Stimulated activated CD4-positive, alpha-beta T cell treated with anti-CD3 and anti-CD28 coated beads, Interleukin-2, amount 100 ng/mL, for 48 hours (primary cell): ENCODE results near the gene CALY.
A peak's percentile ranks its signal among the peaks of the same experiment; 100 is the strongest.

Experiments
- DNase-seq, 2 donors: peaks; one replicate each; pipeline ENCODE4 v3.0.0-alpha.2; 2020

The CALY gene

GRCh38 chr10:133365461-133366129 is 28.9 kb upstream of the CALY start:
- no peak for DNase-seq

GRCh38 chr10:133364645-133365431 is 28.1 kb upstream of the CALY start:
- no peak for DNase-seq

DNA sequence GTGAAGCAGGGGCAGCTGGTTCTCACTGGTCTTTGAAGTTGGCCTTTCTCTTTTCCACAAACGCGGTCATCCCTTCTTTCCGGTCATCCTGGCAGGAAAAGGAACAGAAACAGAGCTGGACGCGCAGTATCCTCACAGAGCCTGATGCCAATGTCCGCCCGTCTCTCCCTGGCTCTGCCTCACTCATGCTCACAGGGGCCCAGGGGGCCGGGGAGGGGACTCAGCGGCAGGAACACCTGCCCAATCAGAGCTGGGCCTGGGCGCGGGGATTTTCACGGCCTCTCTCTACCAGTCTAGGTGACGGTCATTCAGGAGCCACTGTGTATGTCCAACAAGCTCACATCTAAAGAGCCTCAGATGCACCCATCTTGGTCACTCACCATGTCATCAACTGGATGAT is 26.1 kb upstream of the CALY start:
- DNase-seq: no peak

- DNase-seq: no peak
Observed at GRCh38 chr10:133361773-133362441, 25.2 kb upstream of the CALY start.

GRCh38 chr10:133361227-133361626 is 24.5 kb upstream of the CALY start:
- no peak for DNase-seq

DNA sequence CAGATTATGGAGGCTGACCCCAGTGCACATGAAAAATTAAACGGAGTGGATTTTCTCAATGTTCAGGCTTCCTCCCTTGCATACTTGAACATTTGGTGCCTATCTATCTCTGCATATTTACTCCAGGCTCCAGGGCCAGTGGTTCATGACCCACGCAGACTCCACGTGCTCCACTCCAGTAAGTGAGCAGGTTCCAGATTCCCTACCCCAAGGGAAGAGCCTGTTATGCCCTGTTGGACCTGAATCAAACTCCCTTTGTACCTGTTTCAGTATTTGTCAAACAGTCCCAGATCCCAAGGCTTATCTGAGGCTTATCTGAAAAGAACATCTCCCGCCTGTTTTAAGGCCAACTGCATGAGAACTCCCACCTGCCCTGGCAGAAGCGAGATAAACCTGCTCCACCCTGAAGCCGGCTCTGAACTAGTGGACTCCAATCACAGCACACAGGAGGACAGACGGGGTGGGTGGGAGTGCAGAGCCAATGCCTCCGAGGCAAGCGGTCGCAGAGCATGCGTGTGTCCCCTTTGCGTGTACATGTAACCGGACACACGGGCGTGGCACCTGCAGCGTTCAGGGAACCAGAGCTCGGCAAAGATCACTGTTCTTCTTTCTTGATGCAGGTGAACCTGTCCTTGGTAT is 23.4 kb upstream of the CALY start:
- DNase-seq: no peak

DNA sequence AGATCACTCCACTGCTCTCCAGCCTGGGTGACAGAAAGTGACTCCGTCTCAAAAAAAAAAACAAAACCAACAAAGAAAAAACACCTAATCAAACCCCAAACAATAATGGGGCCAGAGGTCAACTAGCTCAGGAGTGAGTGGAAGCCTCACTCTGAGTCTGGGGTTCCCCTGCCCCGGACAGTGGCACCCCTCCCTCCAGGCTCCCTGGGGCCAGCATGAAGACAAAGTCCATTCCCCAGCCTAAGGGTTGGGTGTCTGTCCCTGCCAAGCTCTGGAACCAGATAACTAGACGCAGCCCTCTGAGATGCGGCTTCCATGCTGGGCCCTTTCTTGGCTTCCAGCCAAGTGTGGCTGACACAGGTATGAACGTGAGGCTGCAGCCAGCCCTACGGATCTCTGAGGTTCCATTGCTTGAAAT is 22.9 kb upstream of the CALY start:
- no peak for DNase-seq

DNA sequence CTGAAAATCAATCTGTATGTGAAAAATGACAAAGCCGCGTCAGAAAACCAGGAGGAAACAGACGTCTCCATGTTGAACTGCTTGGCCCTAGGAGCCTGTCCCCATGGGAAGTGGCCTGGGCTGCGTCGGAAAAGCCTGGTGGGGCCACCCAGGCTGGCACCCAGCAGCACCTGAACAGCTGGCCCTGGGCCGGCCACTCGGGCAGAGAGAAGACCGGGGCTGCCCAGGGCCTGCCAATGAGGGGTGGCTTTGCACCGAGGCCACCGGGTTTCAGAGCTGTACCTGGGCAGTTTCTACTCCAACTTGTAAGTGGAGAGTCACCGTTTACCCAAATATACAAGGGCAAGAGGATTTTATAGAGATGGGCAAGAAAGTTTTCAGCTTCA is 22.2 kb upstream of the CALY start:
- no peak for DNase-seq

DNA sequence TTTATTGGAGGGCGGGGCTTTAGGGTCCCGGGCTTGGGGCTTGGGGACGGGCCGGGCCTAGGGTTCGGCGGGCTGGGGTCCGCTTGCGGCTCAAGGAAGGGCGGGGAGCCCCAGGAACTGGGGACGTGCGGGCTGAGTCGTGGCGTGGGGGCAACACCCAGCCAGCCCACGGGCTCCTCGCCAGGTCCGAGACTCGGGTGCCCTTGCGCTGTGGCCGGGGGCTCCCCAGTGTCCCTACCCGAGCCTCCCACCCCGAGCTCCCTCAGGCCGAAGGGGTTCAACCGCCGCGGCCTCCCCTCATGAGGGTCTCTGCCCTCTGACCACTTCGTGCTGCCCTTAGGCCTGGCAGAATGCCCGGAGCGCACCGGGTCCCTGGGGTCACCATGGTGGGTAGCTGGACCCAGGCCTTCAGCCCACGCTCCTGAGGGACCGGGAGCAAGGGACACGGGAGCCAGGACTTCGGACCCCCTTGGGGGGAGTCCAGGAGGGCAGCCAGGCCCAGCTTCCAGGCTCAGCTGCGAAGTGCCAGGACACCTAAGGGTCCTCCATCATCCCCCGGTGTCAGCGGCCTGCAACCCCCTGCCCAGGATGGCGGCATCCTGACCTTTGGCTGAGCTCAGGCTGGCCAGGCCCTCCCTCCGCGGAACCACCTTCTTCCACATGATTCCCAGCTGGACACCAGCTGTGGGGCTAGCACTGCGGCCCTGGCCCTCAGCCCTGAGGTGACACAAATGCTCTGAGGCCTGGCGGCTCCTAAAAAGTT is 21.6 kb upstream of the CALY start:
- no peak for DNase-seq

- peak; percentile 56 to 66 for DNase-seq
Observed at GRCh38 chr10:133357285-133358161, 20.8 kb upstream of the CALY start, which contains the start of gene FUOM. Gene FUOM, minus strand, starts transcription at chr10:133358019. Its CDS starts 12 bp downstream, at chr10:133358007.

GRCh38 chr10:133356549-133357284 is 20.0 kb upstream of the CALY start:
- DNase-seq: no peak

- no peak for DNase-seq
Observed at GRCh38 chr10:133355991-133356390, 19.3 kb upstream of the CALY start.

DNA sequence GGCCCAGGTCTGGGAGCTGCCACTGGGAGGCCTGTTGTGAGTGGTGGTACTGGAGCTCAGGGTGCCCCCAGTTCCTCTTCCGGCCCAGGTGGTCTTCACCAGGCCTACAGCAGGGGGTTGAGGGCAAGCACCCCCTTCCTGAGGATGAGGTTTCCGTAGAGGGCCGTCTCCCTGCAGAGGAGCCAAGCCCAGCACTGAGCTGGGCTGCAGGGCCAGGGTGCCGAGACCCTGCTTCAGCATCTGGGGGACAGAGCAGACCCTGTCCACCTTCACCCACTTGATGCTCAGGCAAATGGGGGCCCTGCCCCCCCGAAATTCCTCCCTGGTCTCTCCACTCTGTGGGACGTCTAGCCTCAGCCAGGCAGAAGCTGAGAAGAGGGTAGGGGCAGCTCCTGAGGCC is 18.6 kb upstream of the CALY start:
- no peak for DNase-seq

GRCh38 chr10:133354672-133355240 is 18.1 kb upstream of the CALY start:
- no peak for DNase-seq

- no peak for DNase-seq
Observed at GRCh38 chr10:133353988-133354605, 17.4 kb upstream of the CALY start.

GRCh38 chr10:133353202-133353959 is 16.7 kb upstream of the CALY start:
- no peak for DNase-seq

GRCh38 chr10:133351408-133352318 is 15.0 kb upstream of the CALY start:
- DNase-seq: no peak

DNA sequence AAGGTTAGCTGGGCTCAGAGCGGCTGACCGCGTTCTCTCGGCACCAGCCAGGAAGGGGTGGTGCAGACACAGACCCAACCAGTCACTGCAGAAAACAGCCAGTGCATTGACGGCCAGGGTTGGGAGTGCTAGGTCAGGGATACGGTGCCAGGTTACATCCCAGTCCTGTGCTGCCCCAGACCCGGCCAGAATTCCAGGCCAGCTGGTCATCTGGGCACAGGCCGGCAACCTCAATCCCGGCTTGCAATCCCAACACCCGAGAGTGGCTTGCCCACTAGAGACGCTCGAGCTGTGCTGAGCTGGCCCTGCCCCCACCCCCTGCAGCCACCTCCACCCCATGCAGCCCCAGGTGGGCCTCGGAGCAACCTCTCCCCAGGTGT is 14.2 kb upstream of the CALY start:
- no peak for DNase-seq
